HepG2 (cell line): ENCODE data around the gene PPP2R2B.

Experiments
- GATAD1 ChIP-seq: IDR thresholded peaks from 2 replicates; pipeline ENCODE4 v1.6.1; 2016; ENCODE audit warnings: missing genetic modification reagents, missing compliant biosample characterization
- NFE2L2 ChIP-seq: fragments of 150-350 bp; IDR thresholded peaks from 2 replicates; pipeline ENCODE4 v1.6.1; 2014; ENCODE audit warnings: low read length
- RORA ChIP-seq: sonication (generic); formaldehyde crosslinking; IDR thresholded peaks from 2 replicates; pipeline ENCODE4 v1.5.0; 2020; ENCODE audit warnings: mild to moderate bottlenecking, missing genetic modification reagents, moderate library complexity
- TCF7 ChIP-seq: sonication (generic); IDR thresholded peaks from 2 replicates; pipeline ENCODE4 v1.6.1; 2016; ENCODE audit warnings: antibody characterized with exemption, low read depth
- ZKSCAN1 ChIP-seq: fragments of 150-350 bp; IDR thresholded peaks from 2 replicates; pipeline ENCODE4 v1.6.1; 2014; ENCODE audit warnings: low read length
- ZNF10 ChIP-seq: sonication (generic); formaldehyde crosslinking; IDR thresholded peaks from 2 replicates; pipeline ENCODE4 v1.4.0; 2020; ENCODE audit warnings: mild to moderate bottlenecking, low read depth, missing genetic modification reagents, borderline replicate concordance
- ZNF263 ChIP-seq: sonication (generic); formaldehyde crosslinking; IDR thresholded peaks from 2 replicates; pipeline ENCODE4 v1.4.0; 2020; ENCODE audit warnings: missing genetic modification reagents
- ZNF572 ChIP-seq: sonication (generic); formaldehyde crosslinking; IDR thresholded peaks from 2 replicates; pipeline ENCODE4 v1.5.1; 2020; ENCODE audit warnings: mild to moderate bottlenecking, missing genetic modification reagents
- TF ChIP-seq, protein P1 (sequence below): sonication (generic); formaldehyde crosslinking; IDR thresholded peaks from 2 replicates; pipeline ENCODE4 v1.5.1; 2020; ENCODE audit warnings: mild to moderate bottlenecking, missing genetic modification reagents

DNA sequence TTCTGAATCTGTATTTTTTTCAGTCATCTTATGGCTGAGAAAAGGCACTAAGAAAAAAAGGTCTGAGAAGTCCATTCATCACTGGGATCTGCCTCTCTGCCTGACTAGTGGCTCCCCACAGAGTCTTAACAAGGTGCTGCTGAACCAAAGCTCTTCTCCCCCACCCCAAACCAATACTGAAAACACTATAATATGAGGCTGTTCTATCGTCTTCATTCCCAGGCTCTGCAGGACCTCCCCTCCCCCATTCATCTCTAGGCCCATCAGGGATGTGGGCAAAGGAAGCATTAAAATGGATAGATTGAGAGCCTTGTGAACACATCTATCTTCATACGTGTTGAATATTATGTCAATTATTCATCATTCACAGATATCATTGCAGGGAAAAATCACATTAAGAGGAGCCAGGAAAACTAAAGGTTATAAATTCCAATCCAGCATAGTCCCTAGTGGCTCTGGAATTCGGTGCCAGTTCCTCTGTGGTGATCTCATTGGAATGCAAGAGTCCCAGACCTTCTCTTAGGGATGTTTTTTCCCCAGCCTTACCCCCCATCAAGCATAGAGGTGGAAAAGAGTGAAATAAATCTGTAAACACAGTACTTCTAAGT, 318.2 kb downstream of the PPP2R2B start:
- no peak for TF ChIP-seq ZNF572
- TF ChIP-seq RORA (CRISPR knock-in tag): no peak
- TF ChIP-seq, protein P1, sequence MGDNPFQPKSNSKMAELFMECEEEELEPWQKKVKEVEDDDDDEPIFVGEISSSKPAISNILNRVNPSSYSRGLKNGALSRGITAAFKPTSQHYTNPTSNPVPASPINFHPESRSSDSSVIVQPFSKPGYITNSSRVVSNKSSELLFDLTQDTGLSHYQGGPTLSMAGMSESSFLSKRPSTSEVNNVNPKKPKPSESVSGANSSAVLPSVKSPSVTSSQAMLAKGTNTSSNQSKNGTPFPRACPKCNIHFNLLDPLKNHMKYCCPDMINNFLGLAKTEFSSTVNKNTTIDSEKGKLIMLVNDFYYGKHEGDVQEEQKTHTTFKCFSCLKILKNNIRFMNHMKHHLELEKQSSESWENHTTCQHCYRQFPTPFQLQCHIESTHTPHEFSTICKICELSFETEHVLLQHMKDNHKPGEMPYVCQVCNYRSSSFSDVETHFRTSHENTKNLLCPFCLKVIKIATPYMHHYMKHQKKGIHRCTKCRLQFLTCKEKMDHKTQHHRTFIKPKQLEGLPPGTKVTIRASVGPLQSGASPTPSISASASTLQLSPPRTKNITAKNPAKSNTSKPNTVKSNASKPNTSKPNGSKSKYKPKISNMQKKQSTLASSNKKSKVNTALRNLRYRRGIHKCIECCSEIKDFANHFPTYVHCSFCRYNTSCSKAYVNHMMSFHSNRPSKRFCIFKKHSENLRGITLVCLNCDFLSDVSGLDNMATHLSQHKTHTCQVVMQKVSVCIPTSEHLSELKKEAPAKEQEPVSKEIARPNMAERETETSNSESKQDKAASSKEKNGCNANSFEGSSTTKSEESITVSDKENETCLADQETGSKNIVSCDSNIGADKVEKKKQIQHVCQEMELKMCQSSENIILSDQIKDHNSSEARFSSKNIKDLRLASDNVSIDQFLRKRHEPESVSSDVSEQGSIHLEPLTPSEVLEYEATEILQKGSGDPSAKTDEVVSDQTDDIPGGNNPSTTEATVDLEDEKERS (CRISPR knock-in tag): no peak
- no peak for TF ChIP-seq ZNF263 (CRISPR knock-in tag)
- no peak for TF ChIP-seq ZNF10 (CRISPR knock-in tag)
- TF ChIP-seq GATAD1: no peak
- no peak for TF ChIP-seq TCF7
- no peak for TF ChIP-seq NFE2L2
- no peak for TF ChIP-seq ZKSCAN1
